ENCODE data around the gene CBFB. TPM values are rescaled to one million over a fixed set of nuclear protein-coding genes. Genes with fewer than 3 reads are reported as not detected.

Gene CBFB
- total and polyA plus RNA-seq, 2 donors, result 19.3 to 62.5 TPM

DNA sequence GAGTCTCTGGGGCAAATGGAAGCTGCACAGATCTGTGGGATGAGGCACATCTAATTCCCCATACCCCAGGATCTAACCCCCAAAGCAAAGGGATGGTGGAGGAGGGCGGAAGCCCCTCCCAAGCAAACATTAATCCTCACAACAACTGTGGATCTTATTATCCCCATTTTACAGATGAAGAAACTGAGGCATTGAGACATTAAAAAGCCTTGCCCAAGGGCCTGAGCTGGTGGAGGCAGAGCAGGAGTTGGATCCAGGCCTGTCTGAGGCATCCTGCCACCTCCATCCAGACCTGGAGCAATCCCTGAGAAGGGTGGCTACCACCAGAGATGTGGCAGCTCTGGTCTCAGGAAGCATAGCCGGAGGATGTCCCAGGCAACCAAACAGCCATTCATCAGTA is 17.7 kb upstream of the CBFB start:
- Histone ChIP-seq H3K27ac (ENCODE audit: low read depth) (no peak overlapping the region), H3K36me3 (ENCODE audit: insufficient read depth) (no peaks in the 10 kb centered on the region), H3K4me3 (ENCODE audit: low read depth, low read length) (no peak overlapping the region), H3K4me1 (ENCODE audit: insufficient read depth) (no peaks in the 10 kb centered on the region)
- 95% methylated on average over 2 of the region's 2 CpGs for WGBS
- no peak for DNase-seq (ENCODE audit: extremely low spot score)

DNA sequence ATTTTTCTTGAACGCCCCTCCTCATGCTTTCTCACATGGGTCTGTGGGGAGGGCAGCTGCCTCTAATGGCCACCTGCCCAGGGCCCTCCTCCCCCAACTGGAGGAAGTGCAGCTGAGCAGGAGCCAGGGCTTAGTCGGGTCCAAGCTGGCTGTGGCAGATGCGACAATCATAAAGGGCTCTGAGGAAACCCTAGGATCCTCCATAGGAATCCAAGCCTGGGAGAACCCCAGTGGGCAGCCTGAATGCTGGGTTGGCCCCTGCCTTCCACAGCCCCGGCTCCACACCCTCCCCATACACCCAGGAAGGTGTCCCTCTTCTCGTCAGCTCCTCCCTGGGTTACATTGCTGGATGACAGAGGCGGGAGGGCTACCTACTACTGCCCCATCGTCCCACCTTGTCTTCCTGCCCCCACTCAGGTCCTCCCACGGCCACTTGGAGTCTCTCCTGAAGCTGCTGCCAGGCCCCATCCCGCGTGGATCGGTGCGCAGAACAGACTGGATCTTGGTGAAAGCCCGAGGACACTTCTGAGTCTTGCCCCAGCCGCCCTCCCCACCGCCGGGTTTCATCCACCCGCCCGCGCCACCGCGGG is 15.6 kb upstream of the CBFB start:
- H3K4me3 ChIP-seq (ENCODE audit: low read depth, low read length), result peak overlapping the region; percentile 56
- no peaks in the 10 kb centered on the region for H3K4me1 ChIP-seq (ENCODE audit: insufficient read depth)
- 9% methylated on average over 21 of the region's 21 CpGs for WGBS
- no peak overlapping the region for H3K27ac ChIP-seq (ENCODE audit: low read depth)
- DNase-seq (ENCODE audit: extremely low spot score), result no peak
- H3K36me3 ChIP-seq (ENCODE audit: insufficient read depth), result no peaks in the 10 kb centered on the region

DNA sequence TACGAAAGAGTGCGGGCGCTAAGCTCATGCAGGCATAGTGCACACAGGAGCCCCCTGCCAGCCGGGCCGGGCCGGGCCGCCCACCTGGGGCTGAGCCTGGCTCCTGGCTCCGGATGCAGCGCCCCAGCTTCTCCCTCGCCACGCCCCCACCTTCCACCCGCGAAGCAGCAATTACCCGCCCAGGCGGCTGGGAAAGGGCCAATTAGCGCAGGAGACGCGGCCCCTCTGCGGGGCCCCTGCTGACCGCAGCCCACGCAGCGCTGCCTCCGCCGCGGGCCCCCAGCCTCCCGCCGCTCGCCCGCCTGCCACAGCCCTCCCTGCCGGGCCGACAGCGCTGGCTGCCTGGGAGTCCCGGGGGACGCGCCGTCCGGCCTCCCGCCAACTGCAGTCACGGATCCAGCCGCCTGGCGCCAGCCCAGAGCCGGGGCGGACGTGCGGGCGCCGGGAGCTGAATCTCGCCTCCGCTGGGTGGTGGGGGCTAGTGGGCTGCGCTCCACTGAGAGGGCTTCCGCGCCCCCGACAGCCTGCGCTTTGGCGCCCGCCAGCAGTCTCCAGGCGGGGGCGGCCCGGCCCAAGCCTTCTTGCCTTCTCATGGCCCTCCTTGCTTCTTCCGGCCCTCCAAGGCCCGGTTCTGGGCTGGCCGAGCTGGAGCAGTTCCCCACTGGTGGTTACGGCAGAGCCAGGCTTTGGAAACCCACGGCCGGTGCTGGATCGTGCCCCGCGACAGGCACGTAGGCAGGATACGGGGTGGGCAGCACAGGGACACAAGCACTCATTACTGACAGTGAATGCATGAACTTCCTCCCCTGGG is 14.9 kb upstream of the CBFB start:
- Histone ChIP-seq H3K36me3 (ENCODE audit: insufficient read depth) (no peaks in the 10 kb centered on the region), H3K4me3 (ENCODE audit: low read depth, low read length) (peak overlapping the region; percentile 56), H3K4me1 (ENCODE audit: insufficient read depth) (no peaks in the 10 kb centered on the region), H3K27ac (ENCODE audit: low read depth) (no peak overlapping the region)
- under 1% methylated on average over 70 of the region's 70 CpGs for WGBS
- no peak for DNase-seq (ENCODE audit: extremely low spot score)

DNA sequence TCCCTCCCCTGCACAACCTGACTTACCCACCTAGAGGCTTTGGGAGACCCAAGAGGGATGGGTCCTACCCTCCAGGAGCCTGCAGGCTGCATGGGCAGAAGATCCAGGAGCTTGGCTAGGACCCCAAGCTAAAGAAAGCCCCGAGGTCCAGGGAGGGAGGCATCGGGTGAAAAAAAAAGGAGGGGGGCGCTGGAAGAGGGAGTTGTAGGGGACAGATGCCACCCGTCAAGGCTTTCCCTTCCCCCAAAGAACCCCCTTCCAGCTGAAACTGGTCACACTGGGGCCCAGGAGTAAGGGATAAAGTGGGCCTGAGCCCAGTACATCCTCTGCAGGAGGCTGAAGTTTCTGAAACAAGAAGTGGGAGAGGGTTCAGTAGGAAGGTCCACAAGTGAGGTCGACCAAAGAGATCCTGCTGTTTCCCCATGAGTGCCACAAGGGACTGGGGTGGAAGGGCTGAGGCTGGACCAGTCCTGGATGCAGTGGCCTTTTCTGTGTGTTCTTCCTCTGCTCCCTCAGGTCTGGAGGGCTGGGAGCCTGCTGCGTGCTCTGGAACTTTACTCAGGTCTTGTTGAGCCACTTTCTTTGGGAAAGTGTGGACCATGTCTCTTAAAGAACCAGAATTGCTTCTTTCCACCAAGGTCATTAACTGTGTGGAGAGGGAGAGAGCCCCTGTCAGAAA is 14.2 kb upstream of the CBFB start:
- 55% methylated on average over 6 of the region's 6 CpGs for WGBS
- Histone ChIP-seq H3K4me1 (ENCODE audit: insufficient read depth) (no peaks in the 10 kb centered on the region), H3K27ac (ENCODE audit: low read depth) (no peak overlapping the region), H3K36me3 (ENCODE audit: insufficient read depth) (no peaks in the 10 kb centered on the region), H3K4me3 (ENCODE audit: low read depth, low read length) (no peak overlapping the region)
- DNase-seq (ENCODE audit: extremely low spot score), result no peak

DNA sequence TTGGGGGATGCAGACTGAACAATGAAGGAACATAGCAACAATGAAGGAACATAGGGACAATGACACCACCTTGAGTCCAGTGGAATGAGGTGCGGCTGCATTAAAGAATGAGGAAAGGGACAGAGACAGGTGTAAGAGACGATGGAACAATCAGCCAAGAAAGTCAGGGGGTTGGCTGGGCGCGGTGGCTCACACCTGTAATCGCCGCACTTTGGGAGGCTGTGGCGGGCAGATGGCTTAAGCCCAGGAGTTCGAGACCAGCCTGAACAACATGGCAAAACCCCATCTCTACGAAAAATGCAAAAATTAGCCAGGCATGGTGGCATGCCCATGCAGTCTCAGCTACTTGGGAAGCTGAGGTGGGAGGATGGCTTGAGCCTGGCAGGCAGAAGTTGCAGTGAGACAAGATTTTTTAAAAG is 13.6 kb upstream of the CBFB start:
- 95% methylated on average over 9 of the region's 9 CpGs for WGBS
- no peaks in the 10 kb centered on the region for H3K36me3 ChIP-seq (ENCODE audit: insufficient read depth)
- no peaks in the 10 kb centered on the region for H3K4me1 ChIP-seq (ENCODE audit: insufficient read depth)
- H3K27ac ChIP-seq (ENCODE audit: low read depth), result no peak overlapping the region
- no peak overlapping the region for H3K4me3 ChIP-seq (ENCODE audit: low read depth, low read length)
- DNase-seq (ENCODE audit: extremely low spot score), result no peak

DNA sequence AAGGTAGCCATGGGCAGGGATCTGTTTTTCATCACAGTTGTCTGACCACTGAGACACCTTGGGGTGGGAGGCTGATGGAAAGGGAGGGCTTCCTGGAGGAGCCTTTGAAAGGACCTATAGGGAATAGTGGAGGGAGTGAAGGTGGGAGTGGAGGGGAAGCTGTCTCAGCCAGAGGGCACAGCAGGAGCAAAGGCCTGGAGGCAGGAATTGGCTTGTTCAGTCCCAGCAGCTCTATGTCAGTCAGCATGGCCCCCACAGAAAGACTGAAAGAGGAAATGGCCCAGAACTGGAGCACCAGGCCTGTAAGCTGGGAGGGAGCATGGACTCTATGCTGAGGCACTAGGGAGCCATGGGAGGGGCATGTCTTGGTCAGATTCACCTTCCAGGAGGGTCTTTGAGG is 12.8 kb upstream of the CBFB start:
- Histone ChIP-seq H3K4me3 (ENCODE audit: low read depth, low read length) (no peak overlapping the region), H3K4me1 (ENCODE audit: insufficient read depth) (no peaks in the 10 kb centered on the region), H3K36me3 (ENCODE audit: insufficient read depth) (no peaks in the 10 kb centered on the region), H3K27ac (ENCODE audit: low read depth) (no peak overlapping the region)
- no peak for DNase-seq (ENCODE audit: extremely low spot score)

DNA sequence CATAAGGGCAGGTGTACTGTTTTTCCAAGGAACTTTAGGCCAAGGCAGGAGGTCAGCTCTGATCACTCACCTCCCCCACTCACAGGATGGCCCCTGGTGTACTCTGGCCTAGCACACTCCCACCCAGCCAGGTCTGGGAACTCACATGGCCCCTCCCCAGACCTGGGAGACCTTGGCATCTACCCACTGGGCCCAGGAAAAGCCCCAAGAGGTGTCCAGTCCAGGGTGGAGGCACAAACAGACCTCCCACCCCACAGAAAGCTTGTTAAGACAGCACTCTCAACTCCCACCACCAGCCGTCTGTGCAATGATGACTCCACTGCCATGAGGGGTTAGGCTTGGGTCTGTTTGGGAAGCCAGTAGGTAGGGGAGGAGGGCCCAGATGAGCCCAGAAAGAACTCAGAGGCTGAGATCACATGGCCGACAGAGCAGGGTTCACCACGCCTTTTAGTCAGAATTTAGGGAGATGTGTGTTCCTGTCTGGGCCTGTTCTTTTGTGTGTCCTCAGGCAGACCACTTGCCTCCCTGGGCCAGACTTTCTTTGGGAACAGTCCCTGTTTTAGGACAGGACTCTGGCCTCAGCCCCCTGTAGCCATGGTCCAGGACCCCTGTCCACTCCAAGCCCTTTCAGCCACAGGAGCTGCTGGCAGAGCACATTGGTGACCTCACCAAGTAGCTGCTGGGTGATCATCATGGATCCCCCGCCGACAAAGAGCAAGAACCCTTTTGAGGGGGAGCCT is 12.1 kb upstream of the CBFB start:
- 84% methylated on average over 5 of the region's 5 CpGs for WGBS
- H3K27ac ChIP-seq (ENCODE audit: low read depth), result no peak overlapping the region
- H3K36me3 ChIP-seq (ENCODE audit: insufficient read depth), result no peaks in the 10 kb centered on the region
- H3K4me3 ChIP-seq (ENCODE audit: low read depth, low read length), result no peak overlapping the region
- no peak for DNase-seq (ENCODE audit: extremely low spot score)
- H3K4me1 ChIP-seq (ENCODE audit: insufficient read depth), result no peaks in the 10 kb centered on the region

DNA sequence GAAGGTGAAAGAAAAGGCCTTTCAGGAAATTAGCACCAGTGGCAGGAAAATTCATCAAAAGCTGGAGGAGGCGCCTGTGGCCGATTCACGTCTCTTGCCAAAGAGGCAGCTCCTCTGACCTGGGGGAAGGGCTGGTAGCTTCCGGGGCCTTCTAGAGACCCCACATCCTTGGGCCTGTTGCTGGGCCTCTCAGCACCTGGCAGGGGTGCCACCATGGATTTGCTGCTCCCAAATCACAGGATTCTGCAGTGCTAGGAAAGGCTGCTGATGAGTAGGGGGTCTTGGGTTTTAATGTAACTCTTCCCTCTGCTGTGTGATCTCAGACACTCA is 11.6 kb upstream of the CBFB start:
- Histone ChIP-seq H3K27ac (ENCODE audit: low read depth) (no peak overlapping the region), H3K4me1 (ENCODE audit: insufficient read depth) (no peaks in the 10 kb centered on the region), H3K36me3 (ENCODE audit: insufficient read depth) (no peaks in the 10 kb centered on the region), H3K4me3 (ENCODE audit: low read depth, low read length) (no peak overlapping the region)
- no peak for DNase-seq (ENCODE audit: extremely low spot score)
- WGBS, result 91% methylated on average over 4 of the region's 4 CpGs

DNA sequence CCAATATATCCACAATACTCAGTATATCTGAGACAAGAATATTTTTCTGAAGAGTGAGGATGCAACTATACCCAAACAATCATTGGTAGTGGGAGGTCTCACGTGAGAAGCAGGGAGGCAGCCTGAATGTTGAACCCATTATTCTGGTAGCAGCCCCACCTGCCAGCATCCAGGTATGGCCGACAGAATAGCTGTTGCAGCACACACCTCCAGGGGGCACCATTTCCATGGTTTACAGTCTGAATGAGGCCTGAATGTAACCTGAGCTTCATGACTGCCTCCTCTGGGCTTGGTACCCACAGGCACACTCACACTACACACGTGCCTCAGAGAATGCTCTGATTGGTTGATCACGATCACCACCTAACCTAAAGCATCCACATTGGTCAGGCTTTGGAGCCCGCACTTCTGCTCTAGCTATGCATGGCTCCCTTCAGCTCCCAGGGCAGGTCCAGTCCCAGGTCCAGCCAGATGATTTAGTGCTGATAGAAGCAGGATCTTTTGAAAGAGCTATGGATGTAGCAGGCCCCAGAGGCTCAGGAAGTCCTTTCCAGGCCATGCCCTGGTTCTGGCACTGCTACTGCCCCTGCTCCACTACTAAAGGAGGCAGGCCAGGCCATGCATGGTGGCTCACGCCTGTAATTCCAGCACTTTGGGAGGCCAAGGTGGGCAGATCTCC is 11.0 kb upstream of the CBFB start:
- DNase-seq (ENCODE audit: extremely low spot score), result no peak
- no peaks in the 10 kb centered on the region for H3K36me3 ChIP-seq (ENCODE audit: insufficient read depth)
- no peak overlapping the region for H3K4me3 ChIP-seq (ENCODE audit: low read depth, low read length)

DNA sequence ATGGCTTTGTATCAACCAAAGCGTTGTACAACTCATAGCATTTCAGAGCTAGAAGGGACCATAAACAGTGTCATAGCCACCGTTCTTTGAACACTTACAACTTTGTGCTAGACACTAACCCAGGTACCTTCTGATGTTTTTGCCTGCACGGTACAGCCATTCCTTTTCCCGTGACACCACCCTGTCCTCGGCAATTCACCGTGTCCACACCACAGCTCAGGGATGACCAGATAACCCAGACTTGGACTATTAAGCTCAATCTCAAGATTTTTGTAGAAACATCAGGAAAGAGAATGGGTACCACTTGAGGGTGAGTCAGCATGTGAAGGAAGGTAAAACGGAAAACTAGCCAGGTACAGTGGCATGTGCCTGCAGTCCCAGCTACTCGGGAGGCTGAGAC is 9.8 kb upstream of the CBFB start:
- DNase-seq (ENCODE audit: extremely low spot score), result no peak
- H3K27ac ChIP-seq (ENCODE audit: low read depth), result no peak overlapping the region
- no peaks in the 10 kb centered on the region for H3K4me1 ChIP-seq (ENCODE audit: insufficient read depth)
- H3K4me3 ChIP-seq (ENCODE audit: low read depth, low read length), result no peak overlapping the region
- H3K36me3 ChIP-seq (ENCODE audit: insufficient read depth), result no peaks in the 10 kb centered on the region
- WGBS, result 88% methylated on average over 8 of the region's 8 CpGs

More for the DNA sequence above, 11.0 kb upstream of the CBFB start:
- no peaks in the 10 kb centered on the region for H3K4me1 ChIP-seq (ENCODE audit: insufficient read depth)
- H3K27ac ChIP-seq (ENCODE audit: low read depth), result no peak overlapping the region
- WGBS, result 38% methylated on average over 6 of the region's 6 CpGs

DNA sequence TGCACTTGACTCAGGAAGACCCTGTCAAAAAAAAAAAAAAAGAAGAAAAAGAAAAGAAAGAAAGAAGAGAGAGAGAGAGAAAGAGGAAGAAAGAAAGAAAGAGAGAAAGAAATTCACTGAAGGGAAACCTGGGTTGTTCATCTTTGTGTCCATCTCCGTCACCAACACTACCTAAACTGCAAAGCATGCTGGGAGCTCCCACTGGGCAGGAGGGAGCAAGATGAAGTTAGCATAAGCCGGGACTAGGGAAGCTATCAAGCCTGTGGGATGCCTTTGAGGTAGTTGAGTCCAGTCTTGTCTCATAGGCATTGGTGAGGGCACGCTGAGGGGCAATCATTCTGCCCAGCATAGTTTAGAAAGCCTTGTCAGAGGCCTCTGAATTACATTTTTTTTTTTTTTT is 7.6 kb upstream of the CBFB start:
- Histone ChIP-seq H3K36me3 (ENCODE audit: insufficient read depth) (no peaks in the 10 kb centered on the region), H3K27ac (ENCODE audit: low read depth) (no peak overlapping the region), H3K4me1 (ENCODE audit: insufficient read depth) (no peaks in the 10 kb centered on the region), H3K4me3 (ENCODE audit: low read depth, low read length) (no peak overlapping the region)
- DNase-seq (ENCODE audit: extremely low spot score), result no peak
- 82% methylated on average over 3 of the region's 3 CpGs for WGBS

DNA sequence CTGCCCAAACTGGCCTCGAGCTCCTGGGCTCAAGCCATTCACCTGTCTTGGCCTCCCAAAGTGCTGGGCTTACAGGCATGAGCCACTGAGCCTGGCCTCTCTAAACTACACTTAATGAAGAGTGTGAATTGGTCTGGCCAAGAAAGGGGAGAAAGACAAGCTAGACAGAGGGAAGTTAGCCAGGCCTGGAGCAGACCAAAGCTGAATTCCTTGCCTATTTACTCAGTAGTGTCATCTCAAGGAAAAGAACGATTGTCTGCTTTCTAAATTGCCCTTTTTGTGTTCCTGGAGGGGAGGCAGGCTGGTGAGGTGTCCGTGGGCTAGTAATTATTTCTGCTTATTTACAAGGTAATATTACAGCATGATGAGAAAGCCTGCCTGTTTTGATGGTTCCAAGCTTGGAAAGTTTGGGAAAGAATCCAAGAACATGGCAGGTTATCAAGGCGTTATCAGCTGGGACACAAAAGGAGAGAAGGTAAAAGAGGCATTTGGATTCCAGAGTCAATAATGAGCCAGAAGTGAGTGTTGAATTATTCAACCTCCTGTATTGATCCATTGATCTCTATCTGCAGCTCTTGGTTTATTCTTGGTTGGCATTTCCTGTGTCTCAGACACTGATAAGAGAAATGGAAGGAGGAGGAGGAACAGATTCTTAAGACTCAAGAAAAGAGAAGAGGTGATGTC is 6.3 kb upstream of the CBFB start:
- 62% methylated on average over 4 of the region's 4 CpGs for WGBS
- Histone ChIP-seq H3K4me3 (ENCODE audit: low read depth, low read length) (no peak overlapping the region), H3K4me1 (ENCODE audit: insufficient read depth) (no peaks in the 10 kb centered on the region), H3K27ac (ENCODE audit: low read depth) (no peak overlapping the region), H3K36me3 (ENCODE audit: insufficient read depth) (no peaks in the 10 kb centered on the region)
- DNase-seq (ENCODE audit: extremely low spot score), result no peak

DNA sequence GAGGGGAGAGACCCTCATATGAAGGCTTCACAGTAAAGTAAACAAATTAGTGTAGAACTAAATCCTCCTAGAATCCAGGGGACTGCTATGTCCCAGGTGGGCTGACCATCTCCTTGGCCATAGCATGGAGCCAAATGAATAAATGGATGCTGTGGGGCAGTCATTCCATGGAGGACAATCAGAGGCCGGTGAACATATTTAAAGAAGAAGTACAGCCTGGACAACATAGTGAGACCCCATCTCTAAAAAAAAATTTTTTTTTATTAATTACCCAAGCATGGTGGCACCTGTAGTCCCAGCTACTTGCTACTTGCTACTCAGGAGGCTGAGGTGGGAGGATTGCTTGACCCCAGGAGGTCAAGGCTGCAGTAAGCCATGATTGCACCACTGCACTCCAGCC is 5.3 kb upstream of the CBFB start:
- Histone ChIP-seq H3K4me3 (ENCODE audit: low read depth, low read length) (no peak overlapping the region), H3K36me3 (ENCODE audit: insufficient read depth) (no peaks in the 10 kb centered on the region), H3K4me1 (ENCODE audit: insufficient read depth) (no peaks in the 10 kb centered on the region), H3K27ac (ENCODE audit: low read depth) (no peak overlapping the region)
- WGBS, result 94% methylated on average over 1 of the region's 1 CpG
- no peak for DNase-seq (ENCODE audit: extremely low spot score)

Data from urinary bladder (tissue), 4 donors.